Measurements from ENCODE around the gene ATG9B. TPM values are rescaled to one million over a fixed set of nuclear protein-coding genes. Genes with fewer than 3 reads are reported as not detected.

The ATG9B gene
- total RNA-seq, 1 donor, result under 0.01 TPM

DNA sequence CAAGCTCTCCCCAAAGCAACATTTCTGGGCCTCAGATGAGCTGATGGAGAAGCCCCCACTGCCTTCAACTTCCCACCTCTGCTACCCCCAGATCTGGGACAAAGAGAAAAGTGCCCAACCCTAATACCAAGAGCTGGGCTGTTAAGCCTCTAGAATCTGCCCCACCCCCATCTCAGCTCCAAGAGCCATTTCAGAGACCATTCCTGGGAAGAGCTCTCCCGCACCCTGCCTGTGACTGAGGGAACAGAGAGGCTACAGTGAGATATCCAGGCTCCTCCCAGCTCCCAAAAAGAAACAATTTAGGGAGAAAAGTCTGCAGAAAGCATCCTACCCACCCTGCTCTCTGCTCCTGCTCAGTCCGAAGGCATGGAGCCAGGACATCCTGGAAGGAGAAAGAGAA is 43.6 kb downstream of the ATG9B start:
- H3K4me3 ChIP-seq (ENCODE audit: low read depth, low read length), result no peak overlapping the region
- TF ChIP-seq, protein P1, sequence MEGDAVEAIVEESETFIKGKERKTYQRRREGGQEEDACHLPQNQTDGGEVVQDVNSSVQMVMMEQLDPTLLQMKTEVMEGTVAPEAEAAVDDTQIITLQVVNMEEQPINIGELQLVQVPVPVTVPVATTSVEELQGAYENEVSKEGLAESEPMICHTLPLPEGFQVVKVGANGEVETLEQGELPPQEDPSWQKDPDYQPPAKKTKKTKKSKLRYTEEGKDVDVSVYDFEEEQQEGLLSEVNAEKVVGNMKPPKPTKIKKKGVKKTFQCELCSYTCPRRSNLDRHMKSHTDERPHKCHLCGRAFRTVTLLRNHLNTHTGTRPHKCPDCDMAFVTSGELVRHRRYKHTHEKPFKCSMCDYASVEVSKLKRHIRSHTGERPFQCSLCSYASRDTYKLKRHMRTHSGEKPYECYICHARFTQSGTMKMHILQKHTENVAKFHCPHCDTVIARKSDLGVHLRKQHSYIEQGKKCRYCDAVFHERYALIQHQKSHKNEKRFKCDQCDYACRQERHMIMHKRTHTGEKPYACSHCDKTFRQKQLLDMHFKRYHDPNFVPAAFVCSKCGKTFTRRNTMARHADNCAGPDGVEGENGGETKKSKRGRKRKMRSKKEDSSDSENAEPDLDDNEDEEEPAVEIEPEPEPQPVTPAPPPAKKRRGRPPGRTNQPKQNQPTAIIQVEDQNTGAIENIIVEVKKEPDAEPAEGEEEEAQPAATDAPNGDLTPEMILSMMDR (IDR thresholded peaks at IDR 0.05; ENCODE audit: insufficient read depth, low read length), result no peak
- no peak for DNase-seq (ENCODE audit: low read depth)

DNA sequence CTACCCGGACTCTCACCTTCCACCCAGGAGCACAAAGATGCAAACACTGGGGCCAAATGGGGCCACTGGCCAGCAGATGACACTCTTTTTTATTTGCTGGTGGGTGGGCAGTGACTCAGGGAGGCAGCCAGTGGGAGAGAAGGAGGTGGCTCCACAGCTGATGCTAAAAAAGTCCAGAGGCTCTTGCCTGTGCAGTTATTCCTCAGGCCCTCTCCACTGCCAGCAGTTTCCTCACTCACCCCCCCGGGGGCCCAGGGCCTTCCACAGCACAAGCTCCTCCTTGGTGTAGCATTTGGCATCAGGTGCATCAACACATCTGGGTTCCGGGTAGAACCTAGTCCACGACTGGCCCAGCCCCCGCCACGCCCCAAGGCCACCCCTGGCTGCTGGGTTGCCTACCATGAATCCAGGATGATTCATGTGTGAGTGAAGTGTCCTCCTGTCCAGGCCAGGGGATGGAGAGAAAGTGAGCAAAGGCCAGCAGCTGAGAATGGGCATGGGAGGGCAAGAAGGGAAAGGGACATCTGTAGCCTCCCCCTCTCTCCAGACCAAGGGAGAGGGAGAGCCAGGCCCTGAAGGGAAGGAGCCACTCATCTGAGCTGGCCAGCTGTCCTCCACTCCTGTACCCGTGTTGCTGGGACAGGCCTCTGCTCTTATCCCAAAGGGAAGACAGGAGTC is 44.4 kb downstream of the ATG9B start:
- TF ChIP-seq, protein P1 (IDR thresholded peaks at IDR 0.05; ENCODE audit: insufficient read depth, low read length), result no peak
- no peak overlapping the region for H3K4me3 ChIP-seq (ENCODE audit: low read depth, low read length)
- DNase-seq (ENCODE audit: low read depth), result no peak

DNA sequence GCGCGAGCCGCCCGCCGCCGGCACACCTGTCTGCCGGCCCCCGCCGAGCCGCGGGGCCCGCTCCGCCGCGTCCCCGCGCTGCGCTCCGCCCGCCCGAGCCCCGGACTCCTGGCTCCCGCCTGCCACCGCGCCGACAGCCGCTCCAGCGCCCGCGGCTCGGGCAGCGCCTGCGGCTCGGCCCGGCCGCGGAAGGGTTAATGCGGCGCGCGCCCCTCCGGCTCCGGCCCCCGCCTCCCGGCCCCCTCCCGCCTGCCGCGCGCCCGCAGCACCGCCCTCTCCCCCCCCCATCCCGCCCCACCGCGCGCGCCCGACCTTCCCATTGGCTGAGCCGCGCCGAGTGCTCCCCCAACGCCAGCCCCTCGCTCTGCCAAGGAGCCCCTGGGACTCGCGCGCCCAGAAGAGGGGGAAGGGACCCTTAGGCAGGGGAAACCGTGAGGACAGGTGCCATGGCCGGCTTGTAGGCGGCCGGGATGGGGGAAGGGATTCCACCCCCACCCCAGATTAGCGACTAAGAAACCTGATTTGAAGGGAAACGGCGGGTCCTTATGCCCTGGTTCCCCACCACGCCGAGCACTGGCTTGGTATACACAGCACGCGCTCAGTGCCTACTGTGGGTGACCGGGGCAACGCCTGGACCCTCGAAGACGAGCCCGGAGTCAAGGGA is 46.0 kb downstream of the ATG9B start, which contains the start of gene KCNH2:
Gene KCNH2, minus strand, starts transcription at position 196 of the 664 bp plus-strand sequence. CDS start 408 bp downstream, outside the sequence.
- no peak for DNase-seq (ENCODE audit: low read depth)
- TF ChIP-seq, protein P1 (IDR thresholded peaks at IDR 0.05; ENCODE audit: insufficient read depth, low read length), result no peak
- no peak within 1 kb of the TSS for H3K4me3 ChIP-seq (ENCODE audit: low read depth, low read length)

DNA sequence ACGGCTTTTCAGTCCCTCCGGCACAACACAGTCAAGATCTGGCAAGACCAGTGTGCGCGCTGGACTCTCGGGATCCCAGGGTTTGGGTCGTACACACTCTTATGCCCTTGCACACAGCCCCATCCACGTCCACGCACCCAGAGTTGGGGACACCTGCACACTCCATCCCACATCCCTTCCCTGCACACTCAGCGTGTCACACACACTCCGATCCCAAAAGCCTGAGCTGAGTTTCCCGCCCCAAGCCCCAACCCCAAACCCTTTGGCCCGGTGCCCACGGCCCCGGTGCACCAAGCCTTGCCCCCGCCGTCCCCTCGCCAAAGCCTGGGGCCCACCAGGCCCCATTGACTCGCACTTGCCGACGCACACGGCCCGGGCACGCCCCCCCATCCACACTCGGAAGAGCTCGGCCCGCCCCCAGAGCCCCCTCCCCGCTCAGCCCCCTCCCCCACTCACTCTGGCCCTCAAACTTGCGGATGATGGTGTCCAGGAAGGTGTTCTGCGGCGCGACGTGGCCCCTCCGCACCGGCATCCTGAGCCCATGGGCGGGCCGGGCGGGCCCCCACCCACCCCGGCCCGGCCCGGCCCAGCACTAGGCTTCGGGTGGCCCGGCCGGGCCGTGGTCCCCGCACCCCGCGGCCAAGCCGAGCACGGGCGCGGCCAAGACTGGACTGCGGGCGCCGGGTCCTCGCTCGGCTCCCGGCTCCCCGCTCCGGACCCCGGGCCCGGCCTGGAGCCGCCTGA is 46.7 kb downstream of the ATG9B start:
- DNase-seq (ENCODE audit: low read depth), result no peak
- TF ChIP-seq, protein P1 (IDR thresholded peaks at IDR 0.05; ENCODE audit: insufficient read depth, low read length), result no peak
- no peak overlapping the region for H3K4me3 ChIP-seq (ENCODE audit: low read depth, low read length)

DNA sequence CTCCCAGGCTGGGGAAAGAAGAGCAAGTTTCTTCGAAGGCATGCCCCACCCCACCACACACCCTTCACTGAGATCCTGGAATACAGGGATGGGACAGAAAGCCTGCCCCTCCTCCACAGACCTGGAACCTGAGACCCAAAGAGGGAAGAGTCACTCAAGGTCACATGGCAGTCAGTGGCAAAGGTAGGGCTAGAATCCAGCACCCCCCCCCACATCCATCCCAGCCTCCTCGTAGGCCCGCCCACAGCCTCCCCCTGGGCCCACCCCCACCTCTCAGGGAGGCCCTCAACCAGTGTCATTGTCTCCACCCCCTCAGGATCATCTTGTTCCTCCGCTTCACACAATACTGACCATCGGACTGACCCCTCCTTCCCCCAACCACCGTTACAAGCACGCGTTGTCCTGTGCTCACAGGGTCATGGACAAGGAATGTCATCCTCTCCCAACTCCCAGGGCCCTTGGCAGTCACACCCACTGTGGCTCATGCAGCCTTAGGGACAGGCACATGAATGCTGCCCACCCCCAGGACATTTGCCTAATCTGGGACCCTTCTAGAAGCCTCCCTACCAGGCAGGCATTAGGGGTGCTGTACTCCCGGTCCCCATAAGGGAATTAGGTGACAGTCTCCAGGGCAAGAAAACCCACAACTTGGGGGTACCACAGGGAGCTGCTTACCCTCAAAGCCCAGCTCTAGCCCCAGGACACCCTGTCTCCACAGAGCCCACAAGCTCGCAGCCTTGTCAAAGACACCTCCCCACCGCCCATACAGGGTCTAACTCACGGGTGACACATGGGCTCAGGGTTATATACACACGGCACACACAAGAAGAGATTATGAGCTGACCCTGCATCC is 47.5 kb downstream of the ATG9B start:
- H3K4me3 ChIP-seq (ENCODE audit: low read depth, low read length), result no peak overlapping the region
- TF ChIP-seq, protein P1 (IDR thresholded peaks at IDR 0.05; ENCODE audit: insufficient read depth, low read length), result no peak
- DNase-seq (ENCODE audit: low read depth), result no peak

All from fibroblast of the aortic adventitia (primary cell).